8988T (cell line): ENCODE data around the gene ABCC4.
"Not testable (repeated sequence)": the region's sequence is repeated elsewhere in the genome, so short reads cannot be mapped to it uniquely, and the experiment has no call there.

Source experiments
- DNase-seq: peaks from one replicate; pipeline ENCODE4 v3.0.0; 2011

The ABCC4 gene

GRCh38 chr13:95226476-95226875 lies 74.8 kb downstream of the ABCC4 start:
- DNase-seq = no peak

DNA sequence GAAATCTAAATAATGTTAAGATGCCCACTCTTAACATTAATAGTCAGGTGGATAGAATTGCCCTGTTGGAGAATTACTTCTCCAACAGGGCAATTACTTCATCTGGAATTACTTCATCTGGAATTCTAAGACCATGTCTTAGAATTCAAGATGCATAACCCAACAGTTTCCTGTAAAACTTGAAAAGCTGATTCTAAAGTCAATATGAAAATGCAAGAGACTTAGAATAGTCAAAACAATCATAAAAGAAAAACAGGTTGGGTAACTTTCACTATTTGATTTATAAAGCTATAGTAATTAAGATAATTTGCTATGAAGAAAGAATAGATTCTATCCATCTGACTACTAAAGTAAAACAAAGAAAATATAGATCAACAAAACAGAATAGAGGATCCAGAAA lies 75.2 kb downstream of the ABCC4 start:
- no peak for DNase-seq

DNA sequence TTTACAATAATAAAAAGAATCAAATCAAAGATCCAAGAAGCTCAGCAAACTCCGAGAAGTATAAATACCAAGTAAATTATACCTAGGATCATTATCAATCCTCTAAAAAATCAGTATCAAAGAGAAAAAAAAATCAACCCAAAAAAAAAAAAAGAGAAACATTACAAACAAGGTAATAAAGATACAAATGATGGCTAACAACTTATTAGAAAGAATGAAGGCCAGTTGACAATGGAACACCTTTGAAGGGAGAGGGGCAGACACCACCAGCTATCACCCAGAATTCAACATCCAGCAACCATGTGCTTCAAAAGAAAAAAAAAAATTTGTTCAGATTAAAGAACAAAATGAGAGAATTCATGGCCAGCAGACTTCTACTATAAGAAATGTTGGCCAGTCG lies 77.2 kb downstream of the ABCC4 start:
- DNase-seq = no peak

DNA sequence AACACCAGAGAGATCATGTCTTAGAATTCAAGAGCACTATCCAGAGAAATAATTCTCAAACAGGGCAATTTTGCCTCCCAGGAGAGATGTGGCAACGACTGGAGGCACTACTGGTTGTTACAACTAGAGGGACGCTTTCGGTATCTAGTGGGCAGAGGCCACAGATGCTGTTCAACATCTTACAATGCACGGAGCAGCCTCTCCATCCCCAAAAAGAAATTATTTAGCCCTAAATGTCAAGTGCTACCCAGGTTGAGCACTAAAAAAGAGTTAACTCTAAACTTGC lies 78.6 kb downstream of the ABCC4 start:
- no peak for DNase-seq

GRCh38 chr13:95221971-95222732 lies 79.1 kb downstream of the ABCC4 start:
- no peak for DNase-seq

DNA sequence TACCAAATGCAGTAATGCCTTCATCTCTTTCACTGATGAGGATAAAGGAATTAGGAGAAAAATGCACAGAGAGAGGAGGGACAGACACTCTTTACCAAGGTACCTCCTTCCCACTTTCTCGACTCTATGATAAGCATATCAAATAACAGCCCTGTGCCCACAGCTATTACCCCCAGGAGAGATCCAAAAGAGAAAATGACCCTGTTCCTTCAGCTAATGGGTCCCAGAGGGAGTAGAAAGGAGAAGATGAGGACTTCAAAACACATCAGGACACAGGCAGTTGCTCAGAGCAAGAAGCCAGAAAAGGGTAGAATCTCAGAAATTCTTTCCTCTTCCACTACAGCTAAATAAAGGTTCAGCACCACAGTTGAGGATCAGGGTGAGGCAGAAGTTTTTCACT lies 80.6 kb downstream of the ABCC4 start:
- no peak for DNase-seq

DNA sequence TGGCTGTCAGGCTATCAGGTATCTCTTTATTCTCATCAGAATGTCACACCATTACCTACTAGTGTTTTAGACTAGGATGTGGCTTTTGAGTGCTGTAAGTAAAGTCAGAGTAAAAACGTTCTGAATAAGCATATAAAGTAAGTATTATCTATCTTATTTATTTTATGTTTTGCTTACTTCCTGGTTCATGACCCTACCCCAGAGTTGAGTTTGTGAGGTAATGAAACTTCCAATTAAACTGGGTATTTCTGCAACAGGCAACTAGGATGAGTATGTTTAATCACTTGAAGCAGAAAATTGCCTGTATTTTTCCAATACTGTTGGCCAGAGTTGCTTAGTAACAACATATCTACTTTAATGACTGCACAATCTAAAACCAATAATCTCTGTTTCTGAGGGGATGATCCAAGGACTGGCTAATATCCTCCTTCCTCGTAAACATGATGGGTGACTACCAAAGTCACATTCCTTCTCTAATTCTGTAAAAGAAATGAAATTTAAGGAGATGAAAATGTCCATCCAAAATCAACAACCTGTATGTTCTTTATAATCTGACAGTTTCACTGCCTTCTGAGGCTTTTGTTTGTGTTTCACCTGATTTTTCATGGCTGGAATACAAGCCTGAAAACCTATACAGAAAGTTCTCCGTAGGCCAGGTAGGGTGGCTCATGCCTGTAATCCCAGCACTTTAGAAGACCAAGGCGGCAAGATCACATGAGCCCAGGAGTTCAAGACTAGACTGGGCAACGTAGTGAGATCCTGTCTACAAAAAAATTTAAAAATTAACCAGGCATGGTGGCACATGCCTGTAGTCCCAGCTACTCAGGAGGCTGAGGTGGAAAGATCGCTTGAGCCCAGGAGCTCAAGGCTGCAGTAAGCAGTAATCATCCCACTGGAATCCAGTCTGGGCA lies 83.1 kb downstream of the ABCC4 start:
- DNase-seq = no peak

DNA sequence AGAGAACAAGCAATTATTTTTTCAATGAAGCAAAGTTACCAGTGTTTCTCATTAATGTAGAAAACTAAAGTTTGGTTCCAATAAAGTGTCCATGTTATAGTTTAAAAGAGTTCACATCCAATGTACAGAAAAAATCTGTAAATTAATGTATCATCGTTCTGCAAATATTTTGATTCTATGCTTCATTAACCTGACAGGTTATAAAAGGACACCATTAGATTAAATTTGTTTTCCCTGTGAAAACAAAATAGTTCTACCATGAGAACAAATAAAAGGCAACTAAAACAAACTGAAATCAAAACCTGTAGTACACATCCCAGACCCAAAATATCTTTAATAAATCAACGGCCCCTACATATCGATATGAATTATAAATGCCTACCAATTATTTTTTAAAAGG lies 85.1 kb downstream of the ABCC4 start:
- DNase-seq = no peak

GRCh38 chr13:95212983-95213850 lies 88.0 kb downstream of the ABCC4 start:
- no peak for DNase-seq

DNA sequence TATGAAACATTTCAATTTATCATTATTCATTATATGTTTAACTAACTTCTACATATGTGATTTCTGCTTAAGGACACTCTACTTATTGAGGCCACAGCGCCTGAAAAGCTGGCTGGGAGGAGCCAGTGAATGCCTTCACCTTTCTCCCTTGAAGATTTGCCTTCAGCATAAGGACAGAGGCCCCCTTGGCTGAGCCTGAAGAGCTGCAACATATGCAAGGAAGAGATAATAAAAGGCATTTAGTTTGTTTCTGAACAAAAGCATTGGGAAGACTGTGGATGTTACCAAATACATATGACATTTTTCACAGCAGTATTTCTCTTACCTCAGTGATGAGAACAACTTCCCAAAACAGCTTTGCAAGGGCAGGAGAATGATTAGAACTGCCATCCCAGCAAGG lies 92.1 kb downstream of the ABCC4 start:
- no peak for DNase-seq

GRCh38 chr13:95207769-95208366 lies 93.4 kb downstream of the ABCC4 start:
- DNase-seq = no peak

GRCh38 chr13:95206116-95206515 lies 95.1 kb downstream of the ABCC4 start:
- DNase-seq = no peak

DNA sequence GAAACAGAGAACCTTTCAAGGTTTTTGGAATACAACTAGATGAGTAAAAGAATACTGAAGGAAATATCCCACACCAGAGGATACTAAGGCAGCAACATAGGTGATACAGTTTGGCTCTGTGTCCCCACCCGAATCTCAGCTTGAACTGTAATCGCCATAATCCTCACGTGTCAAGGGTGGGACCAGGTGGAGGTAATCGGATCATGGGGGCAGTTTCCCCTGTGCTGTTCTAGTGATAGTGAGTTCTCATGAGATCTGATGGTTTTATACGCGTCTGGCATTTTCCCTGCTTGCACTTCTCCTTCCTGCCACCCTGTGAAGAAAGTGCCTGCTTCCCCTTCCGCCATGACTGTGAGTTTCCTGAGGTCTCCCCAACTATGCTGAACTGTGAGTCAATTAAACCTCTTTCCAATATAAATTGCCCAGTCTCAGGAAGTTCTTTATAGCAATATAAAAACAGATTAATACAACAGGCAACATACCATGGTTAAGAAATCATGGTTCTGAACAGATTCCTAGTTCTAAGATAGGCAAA lies 97.0 kb downstream of the ABCC4 start:
- no peak for DNase-seq

- no peak for DNase-seq
These were observed 99.2 kb downstream of the ABCC4 start for GRCh38 chr13:95201814-95202651.

GRCh38 chr13:95200386-95200957 lies 100.8 kb downstream of the ABCC4 start:
- not testable (repeated sequence) for DNase-seq

DNA sequence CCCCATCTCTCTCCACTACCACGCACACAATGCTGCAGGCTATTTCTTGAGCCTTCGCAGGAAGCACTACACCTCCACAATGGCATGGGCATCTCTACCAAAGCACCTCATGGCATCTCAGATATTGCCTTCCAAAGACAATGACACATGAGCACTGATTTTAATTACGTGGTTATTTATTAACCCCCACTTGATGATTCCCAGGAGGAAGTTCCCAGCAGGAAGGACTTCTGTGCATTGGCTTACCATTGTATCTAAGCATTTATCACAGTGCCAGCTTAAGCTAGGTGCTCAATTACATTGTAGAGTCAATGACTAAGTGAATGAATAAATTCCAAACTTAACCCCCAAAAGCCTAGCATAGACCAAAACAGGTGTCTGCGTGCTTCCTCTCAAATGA lies 101.4 kb downstream of the ABCC4 start:
- no peak for DNase-seq

DNA sequence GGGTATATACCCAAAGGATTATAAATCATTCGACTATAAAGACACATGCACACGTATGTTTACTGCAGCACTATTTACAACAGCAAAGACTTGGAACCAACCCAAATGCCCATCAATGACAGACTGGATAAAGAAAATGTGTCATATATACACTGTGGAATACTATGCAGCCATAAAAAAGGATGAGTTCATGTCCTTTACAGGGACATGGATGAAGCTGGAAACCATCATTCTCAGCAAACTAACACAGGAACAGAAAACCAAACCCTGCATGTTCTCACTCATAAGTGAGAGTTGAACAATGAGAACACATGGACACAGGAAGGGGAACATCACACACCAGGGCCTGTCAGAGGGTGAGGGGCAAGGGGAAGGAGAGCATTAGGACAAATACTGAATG lies 102.6 kb downstream of the ABCC4 start:
- DNase-seq = not testable (repeated sequence)

- DNase-seq = no peak
These were observed 103.7 kb downstream of the ABCC4 start for GRCh38 chr13:95197548-95197947.

DNA sequence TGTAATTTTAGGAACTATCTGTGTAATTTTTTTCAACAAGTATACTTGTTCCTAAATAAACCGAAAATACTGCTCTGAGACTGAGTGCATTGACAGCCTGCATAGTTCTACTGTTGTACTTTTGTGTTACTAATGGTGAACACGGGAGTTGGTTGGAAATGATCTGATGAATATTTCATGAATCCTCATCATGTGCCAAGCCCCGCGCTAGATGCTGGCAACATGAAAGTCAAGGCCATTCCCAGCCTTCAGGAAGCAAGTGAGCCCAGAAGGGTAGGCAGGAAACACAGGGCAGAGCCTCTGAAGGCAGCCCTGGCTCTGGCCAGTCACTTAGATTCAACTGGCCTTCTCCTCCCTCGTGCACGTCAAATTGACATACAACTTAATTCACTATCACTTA lies 106.1 kb downstream of the ABCC4 start:
- DNase-seq = no peak

DNA sequence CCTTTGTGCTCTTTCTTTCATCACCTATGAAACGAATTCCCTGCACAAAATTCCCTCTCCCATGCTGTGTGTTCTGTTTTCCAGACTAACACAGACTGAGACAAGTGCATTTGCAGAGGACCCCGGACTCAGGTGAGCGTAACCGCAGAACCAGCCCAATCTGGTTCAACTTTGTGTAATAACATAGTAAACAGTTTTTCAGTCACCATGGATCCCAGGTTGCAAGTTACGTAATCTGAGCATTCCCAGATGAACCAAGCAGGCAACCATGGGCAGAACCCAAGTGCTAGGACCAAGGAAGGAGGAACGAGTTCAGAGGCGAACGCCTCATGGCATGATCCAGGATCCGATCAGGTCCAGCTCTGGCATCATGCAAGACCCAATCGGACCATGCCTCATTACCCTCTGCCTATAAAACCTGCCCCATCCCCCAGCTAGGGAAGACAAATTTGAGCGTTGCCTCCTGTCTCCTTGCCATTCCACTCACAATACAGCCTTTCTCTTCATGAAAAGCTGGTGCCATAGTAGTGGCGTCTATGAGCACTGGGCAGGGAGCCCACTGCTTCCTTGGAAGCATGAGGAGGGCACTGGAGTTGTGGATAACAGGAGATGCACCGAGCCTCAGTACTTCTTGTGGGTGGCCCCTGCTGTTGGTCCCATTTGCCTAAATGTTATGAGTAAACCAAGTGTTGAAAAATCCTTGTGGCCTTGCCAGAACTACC lies 107.6 kb downstream of the ABCC4 start:
- DNase-seq = no peak

GRCh38 chr13:95192998-95193397 lies 108.3 kb downstream of the ABCC4 start:
- no peak for DNase-seq
